Measurements from ENCODE around the gene SMPD4.
A peak's percentile ranks its signal among the peaks of the same experiment; 100 is the strongest.
"Not testable (repeated sequence)": the region's sequence is repeated elsewhere in the genome, so short reads cannot be mapped to it uniquely, and the experiment has no call there.

The SMPD4 gene

DNA sequence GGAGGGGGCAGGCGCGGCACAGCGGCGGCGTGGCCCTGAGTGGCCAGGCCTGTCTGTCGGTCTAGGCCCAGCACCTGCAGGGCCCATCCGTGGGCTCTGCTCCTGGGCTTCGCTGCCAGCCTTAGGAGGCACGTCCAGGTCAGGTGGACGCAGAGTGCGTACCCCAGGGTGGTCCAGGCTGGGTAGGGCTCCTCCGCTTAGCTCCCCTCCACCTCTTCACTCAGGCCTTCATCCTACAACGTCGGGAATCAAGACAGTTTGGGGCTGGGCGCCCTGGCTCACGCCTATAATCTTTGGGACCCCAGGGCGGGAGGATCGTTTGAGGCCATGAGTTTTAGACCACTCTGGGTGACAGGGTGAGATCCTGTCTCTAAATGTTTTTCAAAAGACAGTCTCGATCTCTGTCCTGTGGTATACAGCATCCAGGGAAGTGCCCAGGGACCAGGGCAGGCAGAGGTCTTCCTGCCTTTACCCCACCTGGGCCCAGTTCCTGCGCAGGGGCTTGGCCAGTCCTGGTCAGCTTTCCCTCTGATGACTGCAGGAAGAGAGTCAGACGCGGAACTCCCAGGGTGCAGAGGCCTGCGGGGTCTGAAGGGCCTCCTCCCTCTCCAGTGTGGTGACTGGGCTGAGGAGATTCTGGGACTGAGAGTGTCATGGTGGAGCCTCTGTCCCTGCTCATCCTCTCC, 1.6 kb upstream of the SMPD4 start:
- H3K9me3 ChIP-seq; H3K27me3 ChIP-seq (ENCODE audit: low read depth); H3K36me3 ChIP-seq (replicated peaks); H3K4me1 ChIP-seq: not testable (repeated sequence)
- in situ Hi-C loops (cut with MboI; ENCODE audit: low sequenced_read_pairs) = loop anchor here (5.0 to 25.0 kb wide), 2 partner anchors 149 to 904 kb away; partner anchors contain the start of gene FAM168B
- peak overlapping the region; percentile 94 for H3K4me3 ChIP-seq
- DNase-seq (ENCODE audit: low spot score in 2 of 2) = peak in 1 of 2 experiments; percentile 31

- H3K27me3 ChIP-seq (ENCODE audit: low read depth); H3K4me1 ChIP-seq; H3K36me3 ChIP-seq (replicated peaks); H3K9me3 ChIP-seq: not testable (repeated sequence)
- DNase-seq (ENCODE audit: low spot score in 2 of 2) = peak; percentile 73 to 91
- in situ Hi-C loops (cut with MboI; ENCODE audit: low sequenced_read_pairs) = loop anchor here (5.0 to 25.0 kb wide), 2 partner anchors 150 to 905 kb away; partner anchors contain the start of gene FAM168B
- H3K4me3 ChIP-seq = peak within 1 kb of the TSS; percentile 94
Measured at GRCh38 chr2:130181880-130182682, 679 bp upstream of the SMPD4 start, which contains the start of gene MZT2B. TSS of gene MZT2B (plus strand) at chr2:130182262. CDS start at chr2:130182283, 21 bp downstream.

GRCh38 chr2:130180404-130181324, 738 bp downstream of the SMPD4 start:
- peak overlapping the region; percentile 94 for H3K4me3 ChIP-seq
- H3K36me3 ChIP-seq (replicated peaks); H3K27me3 ChIP-seq (ENCODE audit: low read depth); DNase-seq (ENCODE audit: low spot score in 2 of 2); H3K4me1 ChIP-seq; H3K9me3 ChIP-seq: not testable (repeated sequence)
- in situ Hi-C loops (cut with MboI; ENCODE audit: low sequenced_read_pairs) = loop anchor here (5.0 to 25.0 kb wide), 2 partner anchors 152 to 907 kb away; partner anchors contain the start of gene FAM168B

DNA sequence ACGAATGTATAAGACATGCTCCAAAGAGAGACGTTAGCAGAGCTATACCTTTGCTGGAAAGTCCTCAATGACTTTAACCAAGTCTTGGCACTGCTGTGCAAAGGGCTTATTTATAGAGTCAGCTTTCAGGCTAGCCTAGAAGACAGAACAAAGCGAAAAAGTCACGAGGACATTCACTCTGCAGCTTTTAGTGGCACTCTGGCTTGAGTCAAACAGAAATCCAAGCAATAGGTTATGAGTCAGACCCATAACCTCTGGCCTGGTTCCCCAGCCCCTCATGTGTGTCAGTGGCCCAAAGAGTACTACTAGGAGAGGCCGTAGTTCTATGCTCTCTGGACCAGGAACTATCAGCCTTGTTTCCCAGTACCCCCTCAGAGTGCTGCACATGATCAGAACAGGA, 6.5 kb downstream of the SMPD4 start:
- in situ Hi-C loops (cut with MboI; ENCODE audit: low sequenced_read_pairs) = loop anchor here (25.0 kb wide), 1 partner anchor 912 kb away; the partner anchor contains the start of gene FAM168B
- not testable (repeated sequence) for H3K4me3 ChIP-seq; H3K4me1 ChIP-seq; H3K9me3 ChIP-seq; DNase-seq (ENCODE audit: low spot score in 2 of 2); H3K27me3 ChIP-seq (ENCODE audit: low read depth)
- peaks cover 15% of the 10 kb centered on the region for H3K36me3 ChIP-seq (replicated peaks)

DNA sequence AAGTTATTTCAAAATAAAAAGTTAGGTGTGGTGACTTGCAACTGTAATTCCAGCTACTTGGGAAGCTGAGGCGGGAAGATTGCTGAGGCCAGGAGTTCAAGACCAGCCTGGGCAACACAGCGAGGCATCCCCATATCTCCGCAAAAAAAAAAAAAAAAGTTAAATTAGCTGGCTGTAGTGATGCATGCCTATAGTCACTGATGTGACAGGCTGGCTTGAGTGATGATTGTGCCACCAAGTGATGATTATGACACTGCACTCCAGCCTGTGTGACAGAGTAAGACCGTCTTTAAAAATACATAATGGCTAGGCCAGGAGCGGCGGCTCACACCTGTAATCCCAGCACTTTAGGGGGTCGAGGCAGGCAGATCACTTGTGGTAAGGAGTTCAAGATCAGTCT, 11.5 kb downstream of the SMPD4 start:
- in situ Hi-C loops (cut with MboI; ENCODE audit: low sequenced_read_pairs) = loop anchor here (5.0 kb wide), 1 partner anchor 1337 kb away; no protein-coding TSS in a partner anchor
- H3K4me1 ChIP-seq = no peaks in the 10 kb centered on the region
- no peak for DNase-seq (ENCODE audit: low spot score in 2 of 2)
- no peak overlapping the region for H3K4me3 ChIP-seq
- no peaks in the 10 kb centered on the region for H3K9me3 ChIP-seq
- H3K27me3 ChIP-seq (ENCODE audit: low read depth) = no peaks in the 10 kb centered on the region
- peaks cover 27% of the 10 kb centered on the region for H3K36me3 ChIP-seq (replicated peaks)

DNA sequence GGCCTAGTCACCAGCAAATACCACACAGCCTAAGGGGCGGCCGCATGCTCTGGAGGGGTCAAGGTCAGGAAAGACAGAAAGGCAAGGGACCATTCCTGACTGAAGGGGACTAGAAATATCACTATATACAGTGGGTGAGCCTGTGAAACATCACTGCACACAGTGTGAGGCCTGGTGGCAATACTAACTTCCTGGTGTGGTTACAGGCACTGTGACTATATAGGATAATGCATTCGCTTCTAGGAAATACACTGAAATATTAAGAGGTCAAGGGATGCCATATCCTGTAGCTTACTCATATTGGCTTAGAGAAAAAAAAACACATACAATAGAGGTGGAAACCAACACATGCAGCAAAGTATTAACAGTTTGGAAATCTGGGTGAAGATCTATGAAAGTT, 12.2 kb downstream of the SMPD4 start:
- H3K4me1 ChIP-seq; DNase-seq (ENCODE audit: low spot score in 2 of 2); H3K4me3 ChIP-seq; H3K27me3 ChIP-seq (ENCODE audit: low read depth); H3K9me3 ChIP-seq: not testable (repeated sequence)
- in situ Hi-C loops (cut with MboI; ENCODE audit: low sequenced_read_pairs) = loop anchor here (5.0 kb wide), 1 partner anchor 1338 kb away; no protein-coding TSS in a partner anchor
- H3K36me3 ChIP-seq (replicated peaks) = peaks cover 25% of the 10 kb centered on the region

- in situ Hi-C loops (cut with MboI; ENCODE audit: low sequenced_read_pairs) = loop anchor here (5.0 kb wide), 1 partner anchor 1341 kb away; no protein-coding TSS in a partner anchor
- not testable (repeated sequence) for H3K4me3 ChIP-seq; DNase-seq (ENCODE audit: low spot score in 2 of 2); H3K27me3 ChIP-seq (ENCODE audit: low read depth); H3K4me1 ChIP-seq; H3K9me3 ChIP-seq
- H3K36me3 ChIP-seq (replicated peaks) = peaks cover 25% of the 10 kb centered on the region
Measured at GRCh38 chr2:130166611-130167010, 14.8 kb downstream of the SMPD4 start.

GRCh38 chr2:130165293-130166016, 15.9 kb downstream of the SMPD4 start:
- Histone ChIP-seq H3K4me3 (no peak overlapping the region), H3K27me3 (ENCODE audit: low read depth) (no peaks in the 10 kb centered on the region), H3K4me1 (no peaks in the 10 kb centered on the region), H3K9me3 (no peaks in the 10 kb centered on the region), H3K36me3 (replicated peaks) (peaks cover 25% of the 10 kb centered on the region)
- no peak for DNase-seq (ENCODE audit: low spot score in 2 of 2)
- in situ Hi-C loops (cut with MboI; ENCODE audit: low sequenced_read_pairs) = loop anchor here (5.0 kb wide), 1 partner anchor 1342 kb away; no protein-coding TSS in a partner anchor

- H3K9me3 ChIP-seq = no peaks in the 10 kb centered on the region
- H3K4me3 ChIP-seq = no peak overlapping the region
- no peaks in the 10 kb centered on the region for H3K4me1 ChIP-seq
- in situ Hi-C loops (cut with MboI; ENCODE audit: low sequenced_read_pairs) = no loop called here
- DNase-seq (ENCODE audit: low spot score in 2 of 2) = no peak
- peaks cover 26% of the 10 kb centered on the region for H3K36me3 ChIP-seq (replicated peaks)
- no peaks in the 10 kb centered on the region for H3K27me3 ChIP-seq (ENCODE audit: low read depth)
Measured at GRCh38 chr2:130162968-130163367, 18.4 kb downstream of the SMPD4 start.

DNA sequence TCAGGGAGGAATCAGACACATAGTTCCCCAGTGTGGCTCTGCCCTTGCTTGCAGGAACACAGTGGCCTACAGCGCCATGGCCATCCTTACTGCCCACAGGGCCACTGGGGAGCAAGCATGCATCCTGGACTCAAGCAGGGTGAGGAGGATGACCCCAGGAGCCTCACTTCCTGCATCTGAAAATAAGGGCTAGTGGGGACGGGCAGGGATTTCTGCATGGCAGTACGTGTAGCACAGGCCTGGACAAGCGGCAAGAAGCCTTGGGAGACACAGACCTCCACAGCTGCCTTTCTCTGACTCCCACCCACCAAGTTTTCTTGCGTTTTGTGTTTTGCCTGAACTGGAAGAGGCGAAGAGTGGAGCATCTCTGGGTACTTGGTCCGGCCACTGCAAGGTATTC, 18.9 kb downstream of the SMPD4 start:
- H3K4me1 ChIP-seq; in situ Hi-C loops (cut with MboI; ENCODE audit: low sequenced_read_pairs); H3K9me3 ChIP-seq; H3K27me3 ChIP-seq (ENCODE audit: low read depth); DNase-seq (ENCODE audit: low spot score in 2 of 2); H3K4me3 ChIP-seq: not testable (repeated sequence)
- peaks cover 21% of the 10 kb centered on the region for H3K36me3 ChIP-seq (replicated peaks)

DNA sequence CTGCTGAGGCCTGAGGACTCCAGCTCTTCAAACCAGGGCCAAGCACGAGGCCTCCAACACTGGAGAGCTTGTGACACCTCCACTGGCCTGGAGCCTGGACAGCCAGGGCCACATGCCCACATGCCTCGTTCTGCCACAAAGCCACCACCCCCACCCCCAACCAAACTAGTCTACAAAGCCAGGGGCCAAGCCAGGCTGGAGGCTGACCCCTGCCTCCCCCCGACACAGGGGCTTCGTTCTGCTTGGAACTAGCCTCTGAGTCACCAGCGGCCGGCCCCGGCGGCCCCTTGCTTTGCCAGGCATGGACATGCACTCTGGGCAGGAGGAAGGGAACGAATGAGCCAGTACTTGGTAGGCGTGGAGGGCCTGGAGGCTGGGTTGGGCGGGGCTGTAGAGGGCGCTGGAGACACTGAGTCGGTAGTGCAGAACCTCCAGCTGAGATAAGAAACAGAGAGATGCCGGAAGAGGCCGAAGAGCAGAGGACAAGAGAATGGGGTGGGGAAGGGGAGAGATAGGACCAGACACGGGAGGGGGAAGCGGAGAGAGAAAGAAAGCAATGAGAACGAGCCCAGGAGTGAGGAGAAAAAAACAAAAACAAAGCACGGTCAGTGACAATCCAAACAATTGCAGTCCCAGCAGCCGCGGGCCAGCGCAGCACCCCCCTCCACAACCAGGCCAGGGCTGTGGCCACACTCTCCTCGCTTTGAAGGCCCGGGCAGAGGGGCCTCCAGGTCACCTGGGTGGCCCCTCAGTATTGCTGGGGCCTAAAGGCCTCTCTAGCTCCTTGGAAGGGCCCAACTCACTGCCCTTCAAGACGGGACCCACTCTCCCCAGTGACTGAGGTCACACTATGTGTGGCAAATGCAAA, 20.3 kb downstream of the SMPD4 start:
- H3K36me3 ChIP-seq (replicated peaks) = peaks cover 18% of the 10 kb centered on the region
- DNase-seq (ENCODE audit: low spot score in 2 of 2) = not testable (repeated sequence)

DNA sequence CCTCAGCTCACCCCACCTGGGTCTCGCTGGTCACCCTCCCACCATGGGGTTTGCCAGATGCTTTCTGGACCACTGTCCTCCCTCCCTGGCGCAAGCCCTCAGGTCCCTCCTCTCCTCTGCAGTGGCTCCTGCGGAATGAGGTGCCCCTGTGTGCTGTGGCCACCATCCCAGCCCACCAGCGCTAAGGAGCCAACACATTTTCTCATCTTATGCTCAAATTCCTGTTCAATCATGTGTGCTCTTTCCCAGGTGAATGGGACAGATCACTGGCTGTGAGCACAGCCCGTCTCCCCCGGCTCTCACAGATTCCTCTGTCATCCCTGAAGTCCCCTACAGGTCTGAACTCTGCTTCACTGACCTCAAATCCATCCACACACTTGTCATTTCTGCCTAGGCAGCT, 21.3 kb downstream of the SMPD4 start:
- no peak for DNase-seq (ENCODE audit: low spot score in 2 of 2)
- H3K36me3 ChIP-seq (replicated peaks) = peaks cover 14% of the 10 kb centered on the region
- H3K9me3 ChIP-seq = no peaks in the 10 kb centered on the region
- no peaks in the 10 kb centered on the region for H3K4me1 ChIP-seq
- no peak overlapping the region for H3K4me3 ChIP-seq
- H3K27me3 ChIP-seq (ENCODE audit: low read depth) = no peaks in the 10 kb centered on the region
- in situ Hi-C loops (cut with MboI; ENCODE audit: low sequenced_read_pairs) = no loop called here

More for the DNA sequence above, 20.3 kb downstream of the SMPD4 start:
- H3K4me1 ChIP-seq; H3K9me3 ChIP-seq; H3K27me3 ChIP-seq (ENCODE audit: low read depth); in situ Hi-C loops (cut with MboI; ENCODE audit: low sequenced_read_pairs); H3K4me3 ChIP-seq: not testable (repeated sequence)

Measured in HAP-1 (cell line).